C1 segment of cervical spinal cord (tissue), 14 donors: Measurements from ENCODE around the gene HES2.
"Not testable (repeated sequence)": the region's sequence is repeated elsewhere in the genome, so short reads cannot be mapped to it uniquely, and the experiment has no call there.

ENCODE experiments used
- DNase-seq, 14 donors: peaks; one replicate each; lab custom pipeline; 2025; lab: John Stamatoyannopoulos, UW

HES2 gene, protein sequence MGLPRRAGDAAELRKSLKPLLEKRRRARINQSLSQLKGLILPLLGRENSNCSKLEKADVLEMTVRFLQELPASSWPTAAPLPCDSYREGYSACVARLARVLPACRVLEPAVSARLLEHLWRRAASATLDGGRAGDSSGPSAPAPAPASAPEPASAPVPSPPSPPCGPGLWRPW

DNA sequence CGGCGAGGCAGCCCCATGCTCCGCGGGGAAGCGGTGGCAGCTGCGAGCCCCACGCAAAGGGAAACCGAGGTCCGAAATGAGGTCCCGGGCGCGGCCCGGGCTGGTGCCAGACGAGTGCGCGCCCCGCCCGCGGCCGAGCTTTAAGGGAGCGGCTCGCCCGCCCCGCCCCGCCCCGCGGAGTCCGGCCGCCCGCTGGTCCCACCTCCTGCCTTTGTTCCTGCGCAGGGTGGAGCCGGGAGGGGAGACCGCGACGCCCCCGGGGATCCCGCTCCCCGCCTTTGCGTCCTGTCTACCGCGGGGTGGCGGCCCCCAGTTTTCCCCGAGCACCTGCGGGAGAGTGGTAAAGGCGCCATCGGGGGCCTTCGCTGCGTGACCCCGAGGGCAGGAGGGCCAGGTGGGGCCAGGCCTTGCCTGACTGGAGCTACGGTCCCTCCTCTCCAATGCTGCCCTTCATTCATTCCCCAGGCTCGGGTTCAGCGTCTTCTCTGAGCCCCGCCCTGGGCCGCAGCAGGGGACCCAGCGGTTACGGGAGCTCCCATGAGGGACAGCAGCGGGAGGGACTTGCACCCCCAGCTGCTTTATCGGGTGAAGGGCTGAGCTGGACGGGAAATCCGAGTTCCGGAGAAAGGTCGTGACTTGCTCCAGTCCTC, at the start of gene HES2:
TSS of gene HES2 (minus strand) at position 116 of the 650 bp plus-strand sequence. CDS start at position 17, 99 bp downstream.
- DNase-seq = no peak

DNA sequence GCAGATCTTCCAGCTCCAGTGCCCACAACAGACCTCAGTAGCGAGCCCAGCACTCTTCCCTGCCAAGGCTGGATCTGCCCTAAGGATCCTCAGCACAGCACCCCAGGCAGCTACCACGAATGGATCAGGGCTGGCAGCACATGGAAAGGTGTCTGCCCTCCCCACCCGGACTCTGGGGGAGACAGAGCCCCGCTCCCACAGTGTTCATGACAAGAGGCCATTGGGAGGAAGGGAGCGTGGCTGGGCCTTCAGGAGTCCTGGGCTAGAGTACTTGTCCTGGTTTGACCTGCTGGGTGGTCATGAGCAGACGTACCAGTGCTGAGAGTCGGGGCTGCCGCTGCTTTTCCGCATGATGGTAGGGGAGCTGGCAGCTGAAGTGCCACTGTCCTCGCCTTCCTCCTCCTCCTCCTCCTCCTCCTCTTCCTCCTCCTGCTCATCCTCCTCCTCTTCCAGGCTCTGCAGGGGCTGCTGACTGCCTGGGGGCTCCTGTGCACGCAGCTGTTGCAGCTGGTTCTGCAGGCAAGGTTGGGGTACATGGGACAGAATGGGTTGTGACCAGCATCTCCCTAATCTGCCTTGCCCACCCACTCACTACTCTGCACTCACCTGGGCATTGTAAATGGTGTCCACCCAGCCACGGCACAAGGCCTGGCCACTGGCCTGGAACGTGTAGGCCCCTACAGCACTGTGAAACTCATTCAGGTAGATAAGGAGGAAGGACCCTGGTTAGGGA, 49.2 kb upstream of the HES2 start:
- no peak for DNase-seq

DNA sequence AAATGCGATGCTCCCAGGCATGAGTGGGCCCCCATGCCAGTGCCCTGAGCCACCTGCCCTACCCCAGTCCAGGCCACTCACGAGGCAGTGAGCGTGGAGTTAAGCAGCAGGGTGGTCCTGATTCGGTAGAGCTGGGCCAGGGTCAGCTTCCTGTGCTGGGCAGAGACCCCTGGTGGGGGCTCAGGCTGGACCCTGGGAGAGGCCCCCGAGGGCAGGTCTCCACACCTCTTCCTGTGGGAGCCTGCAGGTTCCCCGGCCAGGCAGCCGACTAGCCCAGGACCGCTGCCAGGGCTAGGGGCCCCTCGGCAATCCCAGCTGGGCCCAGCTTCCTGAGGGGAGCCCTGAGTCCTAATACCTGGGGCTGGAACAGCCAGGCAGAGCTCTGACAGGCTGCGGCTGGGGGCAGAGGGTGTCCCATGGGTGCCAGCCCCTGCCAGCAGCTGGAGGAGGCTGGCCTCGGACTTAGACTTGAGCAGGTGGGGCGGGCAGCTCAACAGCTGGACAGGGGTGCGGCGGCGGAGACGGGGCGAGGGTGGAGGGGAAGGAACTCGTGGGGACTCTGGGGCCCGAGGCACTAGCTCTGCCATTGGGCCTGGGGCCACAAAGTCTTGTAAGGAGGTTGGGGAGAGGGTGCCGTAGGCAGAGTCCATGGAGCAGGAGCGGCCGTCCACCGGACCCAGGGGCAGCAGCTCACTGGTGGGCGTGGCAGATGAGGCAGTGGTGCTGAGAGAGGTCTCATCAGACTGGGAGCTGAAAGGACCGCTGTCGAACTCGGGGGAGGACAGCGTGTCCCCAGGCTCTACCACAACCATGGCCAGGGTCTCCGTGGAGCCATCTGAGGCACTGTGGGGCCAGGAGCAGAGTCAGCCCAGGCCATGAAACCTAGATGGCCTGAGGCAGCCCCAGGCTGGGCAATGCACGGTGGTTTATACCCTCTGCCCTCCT, 48.3 kb upstream of the HES2 start:
- no peak for DNase-seq

- DNase-seq = no peak
Measured at GRCh38 chr1:6467224-6467623, 47.5 kb upstream of the HES2 start.

GRCh38 chr1:6466751-6467150, 47.0 kb upstream of the HES2 start:
- DNase-seq = no peak

GRCh38 chr1:6466023-6466422, 46.3 kb upstream of the HES2 start, which contains the start of gene TNFRSF25:
Gene TNFRSF25, minus strand, starts transcription at chr1:6466173. Its CDS starts 66 bp downstream, at chr1:6466107.
- DNase-seq = no peak

- no peak for DNase-seq
Measured at GRCh38 chr1:6465461-6466005, 45.8 kb upstream of the HES2 start.

DNA sequence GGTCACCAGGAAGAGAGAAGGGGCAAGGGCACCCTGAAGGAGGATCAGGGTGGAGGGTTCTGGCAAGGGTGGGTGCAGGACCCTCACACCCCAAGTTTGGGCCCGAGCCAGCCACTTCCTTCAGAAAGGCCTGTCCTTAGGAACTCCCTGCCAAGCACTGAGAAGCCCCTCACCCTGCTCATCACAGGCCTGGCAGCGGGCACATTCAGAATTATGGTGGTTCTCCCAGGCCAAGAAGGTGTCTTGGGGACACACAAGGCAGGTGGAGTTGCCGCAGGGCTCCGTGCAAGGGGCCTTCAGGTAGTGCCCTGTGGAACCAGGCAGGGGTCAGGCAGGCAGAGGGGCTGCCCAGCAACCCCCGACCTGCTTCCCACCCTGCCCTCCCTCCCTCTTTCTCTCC, 45.2 kb upstream of the HES2 start:
- no peak for DNase-seq

GRCh38 chr1:6464514-6464836, 44.8 kb upstream of the HES2 start:
- DNase-seq = peak in 2 of 14 donors; percentile 15 to 57

DNA sequence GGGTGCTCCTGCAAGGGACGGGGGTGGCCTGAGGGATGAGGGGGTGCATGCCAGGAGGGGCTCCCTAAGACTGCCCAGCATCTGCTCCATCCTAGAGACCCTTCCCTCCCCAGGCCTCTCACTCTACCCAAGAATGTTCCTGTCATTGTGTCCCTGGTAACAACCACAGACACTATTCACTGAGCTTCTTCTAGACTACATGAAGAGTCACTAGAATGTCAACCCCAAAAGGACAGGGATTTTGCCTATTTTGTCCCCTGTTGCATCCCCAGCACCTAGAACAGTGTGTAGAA, 43.3 kb upstream of the HES2 start:
- DNase-seq = no peak

DNA sequence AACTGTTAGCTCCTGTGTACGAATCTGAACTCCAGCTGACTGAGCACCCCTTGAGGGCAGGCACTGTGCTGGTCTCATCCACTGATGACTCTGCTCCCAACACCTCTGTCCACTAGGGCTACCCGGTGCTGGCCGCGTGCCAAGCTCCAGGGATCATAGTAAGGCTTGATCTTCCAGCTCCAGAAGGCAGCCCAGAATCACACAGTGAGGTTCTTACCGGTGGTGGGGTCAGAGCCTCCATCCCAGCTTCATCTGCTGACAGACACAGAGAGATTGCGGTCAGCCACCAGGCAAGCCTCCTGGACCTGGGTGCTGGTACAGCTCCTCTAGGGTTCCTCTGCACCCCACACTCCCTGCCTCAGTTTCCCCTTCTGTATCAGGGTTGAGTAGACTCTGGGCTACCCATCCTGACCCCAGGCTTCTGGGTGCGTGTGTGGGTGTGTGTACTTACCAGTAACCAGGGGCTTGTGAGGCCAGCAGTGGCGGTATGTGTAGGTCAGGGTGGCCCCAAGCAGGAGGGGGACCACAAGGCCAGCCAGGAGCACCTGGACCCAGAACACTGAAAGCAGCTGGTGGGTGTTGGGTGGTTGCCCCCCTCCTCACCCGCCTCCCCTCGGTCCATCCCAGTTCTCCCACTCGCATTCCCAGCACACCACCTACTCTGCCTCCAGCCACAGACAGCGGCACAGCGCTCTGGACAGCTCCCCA, 42.8 kb upstream of the HES2 start:
- DNase-seq = no peak

DNA sequence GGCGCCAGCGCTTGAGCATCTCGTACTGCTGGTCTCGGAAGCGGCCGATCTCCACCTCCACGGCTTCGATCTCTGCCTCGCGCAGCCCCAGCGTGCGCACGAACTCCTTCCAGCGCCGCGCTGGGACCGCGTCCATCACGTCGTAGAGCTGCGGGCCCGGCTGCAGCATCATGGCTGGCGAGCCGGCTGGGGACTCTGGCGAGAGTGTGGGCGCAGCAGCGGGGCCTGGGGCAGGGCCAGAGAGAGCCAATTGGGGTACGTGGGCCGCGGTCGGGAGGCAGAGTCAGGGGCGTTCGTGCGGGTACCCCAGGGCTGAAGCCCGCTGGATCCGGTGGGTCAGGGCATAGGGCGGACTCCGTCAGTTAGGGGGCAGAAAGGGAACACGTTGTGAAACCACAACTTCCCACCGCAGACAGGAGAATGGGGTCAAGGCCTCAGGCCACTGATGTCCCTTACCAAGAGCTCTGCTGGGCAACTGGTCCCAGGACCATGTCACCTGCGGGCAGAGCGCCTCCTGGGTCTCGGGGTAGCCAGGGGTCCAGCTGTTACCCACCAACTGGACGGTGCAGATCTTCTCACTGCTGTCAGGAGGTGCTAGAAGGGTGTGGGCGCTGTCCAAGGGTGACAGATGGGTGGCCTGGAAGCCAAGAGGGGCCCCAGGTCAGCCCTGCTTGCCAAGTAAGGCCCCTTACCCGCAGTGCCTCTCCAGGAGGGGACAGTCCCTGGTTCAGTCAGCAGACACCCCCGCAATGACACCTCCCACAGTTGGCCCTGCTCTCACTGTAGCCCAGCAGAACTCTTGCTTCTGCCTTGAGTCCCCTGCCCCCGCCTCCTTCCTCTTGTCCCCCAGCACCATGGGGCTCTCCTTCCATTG, 42.1 kb upstream of the HES2 start:
- no peak for DNase-seq

GRCh38 chr1:6461051-6461530, 41.4 kb upstream of the HES2 start:
- no peak for DNase-seq

DNA sequence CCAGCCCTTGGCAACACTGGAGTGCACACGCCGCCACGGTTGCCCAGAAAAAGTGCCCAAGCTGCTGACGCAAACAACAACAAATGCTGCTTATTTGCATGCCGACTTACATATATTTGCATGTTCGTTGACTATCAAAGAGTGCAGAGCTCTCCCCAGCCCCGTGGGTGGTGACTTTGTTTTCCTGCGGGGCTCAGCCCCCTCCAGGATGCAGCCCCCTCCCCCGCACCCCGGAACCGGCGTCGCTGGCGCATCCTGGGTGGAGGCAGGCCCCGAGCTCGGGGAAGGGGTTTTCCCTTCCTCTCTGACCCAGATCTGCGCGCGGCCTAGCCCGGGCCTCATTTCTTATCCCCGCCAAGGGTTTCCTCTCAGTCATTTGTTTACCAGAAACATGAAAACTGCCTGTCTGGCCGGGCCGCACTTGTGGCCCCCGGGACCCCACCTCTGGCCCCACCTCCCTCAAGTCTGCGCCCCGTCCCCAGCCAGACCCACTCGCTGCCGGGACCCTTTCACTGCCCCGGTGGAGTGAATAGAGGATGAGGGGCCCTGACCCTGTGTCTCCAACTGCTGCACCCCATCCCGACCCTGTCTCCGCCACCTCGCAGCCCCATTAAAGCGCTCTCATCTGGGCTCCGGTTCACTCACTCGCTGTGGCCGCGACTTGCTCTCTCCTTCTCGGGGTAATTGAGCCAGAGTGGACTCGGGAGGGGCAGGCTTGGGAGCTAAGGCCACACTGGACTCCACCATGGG, 40.8 kb upstream of the HES2 start:
- DNase-seq = no peak

GRCh38 chr1:6459850-6460265, 40.1 kb upstream of the HES2 start:
- no peak for DNase-seq

- no peak for DNase-seq
Measured at GRCh38 chr1:6456800-6457466, 37.2 kb upstream of the HES2 start.

- not testable (repeated sequence) for DNase-seq
Measured at GRCh38 chr1:6455752-6456520, 36.2 kb upstream of the HES2 start.
